K562 (cell line): Measurements from ENCODE around the gene NUP205. TPM values are rescaled to one million over a fixed set of nuclear protein-coding genes. Genes with fewer than 3 reads are reported as not detected.

Experiments
- CBX8 ChIP-seq: fragments of 200-600 bp; sonication (generic); IDR thresholded peaks from 2 replicates; pipeline ENCODE4 v1.6.1; 2012; ENCODE audit warnings: borderline replicate concordance, mixed run types, low read depth, mild to moderate bottlenecking, moderate library complexity, mixed read lengths, low read length, control low read depth, inconsistent platforms; ENCODE audit not compliant: poor library complexity, severe bottlenecking; ENCODE audit errors: extremely low read depth
- CEBPG ChIP-seq, 3 experiments: fragments of 200-800 bp in 1 of 3; sonication (Bioruptor generic) in 1 of 3; sonication (generic) in 1 of 3; formaldehyde crosslinking in 1 of 3; IDR thresholded peaks in 2 of 3; conservative IDR thresholded peaks in 1 of 3; 2 replicates each; pipeline versions ENCODE4 v1.6.1 to v1.8.0; 2016 to 2022; ENCODE audit warnings: missing compliant biosample characterization in 2 of 3, missing genetic modification characterization in 2 of 3, mild to moderate bottlenecking in 1 of 3, missing genetic modification reagents in 1 of 3
- DPF2 ChIP-seq: fragments of 450-650 bp; IDR thresholded peaks from 2 replicates; pipeline ENCODE4 v1.6.1; 2016
- MAZ ChIP-seq, 2 experiments: fragments of 450-650 bp in 1 of 2; sonication (generic) in 1 of 2; formaldehyde crosslinking; IDR thresholded peaks in 1 of 2; conservative IDR thresholded peaks in 1 of 2; 2 replicates each; pipeline versions ENCODE4 v1.4.0 to v1.5.0; 2020; ENCODE audit warnings: mild to moderate bottlenecking in 1 of 2, missing genetic modification reagents in 1 of 2
- NFIX ChIP-seq: fragments of 250-450 bp; sonication (Bioruptor Pico); IDR thresholded peaks from 2 replicates; pipeline ENCODE4 v1.4.0; 2020; ENCODE audit warnings: low read depth, mild to moderate bottlenecking, moderate library complexity
- NR3C1 ChIP-seq: sonication (generic); formaldehyde crosslinking; IDR thresholded peaks from 2 replicates; pipeline ENCODE4 v1.8.1; 2022; ENCODE audit warnings: missing genetic modification reagents
- RHOXF2B ChIP-seq: fragments of 250-450 bp; sonication (Bioruptor Pico); conservative IDR thresholded peaks from 2 replicates; pipeline ENCODE4 v1.5.1; 2021
- SMARCC2 ChIP-seq: fragments of 450-650 bp; IDR thresholded peaks from 2 replicates; pipeline ENCODE4 v1.6.1; 2017; ENCODE audit warnings: antibody characterized with exemption, moderate library complexity, mild to moderate bottlenecking, low read depth
- SRSF3 ChIP-seq: fragments of 200-400 bp; formaldehyde crosslinking; IDR thresholded peaks from 2 replicates; pipeline ENCODE4 v1.6.1; 2016; ENCODE audit warnings: mild to moderate bottlenecking, low read length, moderate library complexity; ENCODE audit not compliant: insufficient read depth
- SRSF9 ChIP-seq: fragments of 200-400 bp; formaldehyde crosslinking; IDR thresholded peaks from 2 replicates; pipeline ENCODE4 v1.6.1; 2017; ENCODE audit warnings: low read depth, low read length, borderline replicate concordance
- TFAM ChIP-seq: fragments of 250-450 bp; sonication (Bioruptor Pico); conservative IDR thresholded peaks from 2 replicates; pipeline ENCODE4 v1.5.0; 2021; ENCODE audit warnings: mild to moderate bottlenecking, moderate library complexity
- ZKSCAN3 ChIP-seq: fragments of 250-450 bp; sonication (Bioruptor Pico); IDR thresholded peaks from 2 replicates; pipeline ENCODE4 v1.4.0; 2020
- ZNF140 ChIP-seq: fragments of 250-450 bp; sonication (Bioruptor Pico); IDR thresholded peaks from 2 replicates; pipeline ENCODE4 v1.8.0; 2021; ENCODE audit warnings: moderate library complexity, mild to moderate bottlenecking, inconsistent platforms
- polyA plus RNA-seq, 8 experiments: library from polyadenylated mRNA; depleted of rRNA in 4 of 8; stranded (reverse) in 5 of 8; unstranded in 3 of 8; fragments of >200 nt; fragmentation: Nextera tagmentation in 2 of 8; fragmentation: Illumina TruSeq in 1 of 8; extraction: Ambion mirVana in 2 of 8; extraction: Trizol in 1 of 8; gene quantifications; 2 replicates each; pipeline versions ENCODE4 v1.2.1 to v1.2.3, GENCODE V29; 2011 to 2014; ENCODE audit warnings: inconsistent platforms in 1 of 8, missing spikeins in 1 of 8
- total RNA-seq, 7 experiments: library from RNA; depleted of rRNA in 6 of 7; stranded (reverse); fragments of >200 nt in 6 of 7; fragmentation: Illumina TruSeq in 2 of 7; extraction: Trizol in 2 of 7; gene quantifications; 2 replicates each; pipeline versions ENCODE4 v1.2.1 to v1.2.3, GENCODE V29; 2011 to 2021; ENCODE audit warnings: low replicate concordance in 1 of 7
- TF ChIP-seq, protein P1 (sequence below): fragments of 250-450 bp; sonication (Bioruptor Pico); IDR thresholded peaks from 2 replicates; pipeline ENCODE4 v1.5.1; 2021; ENCODE audit warnings: mild to moderate bottlenecking
- TF ChIP-seq, protein P2 (sequence below): sonication (generic); formaldehyde crosslinking; IDR thresholded peaks from 2 replicates; pipeline ENCODE4 v1.5.0; 2020; ENCODE audit warnings: missing genetic modification reagents
- TF ChIP-seq, protein P3 (sequence below): fragments of 450-650 bp; conservative IDR thresholded peaks from 2 replicates; pipeline ENCODE4 v1.6.1; 2016; ENCODE audit warnings: missing genetic modification characterization, low read depth, mild to moderate bottlenecking, missing compliant biosample characterization, moderate library complexity
- TF ChIP-seq, protein P4 (sequence below): fragments of 150-350 bp; conservative IDR thresholded peaks from 2 replicates; pipeline ENCODE4 v1.6.1; 2014; ENCODE audit warnings: low read length
- TF ChIP-seq, protein P5 (sequence below), 2 experiments: IDR thresholded peaks; 2 replicates each; pipeline ENCODE4 v1.6.1; 2011; ENCODE audit warnings: borderline replicate concordance in 1 of 2, control low read depth in 1 of 2, low read depth in 1 of 2, low read length in 1 of 2, mild to moderate bottlenecking in 1 of 2, mixed read lengths in 1 of 2, moderate library complexity in 1 of 2; ENCODE audit not compliant: insufficient read depth in 1 of 2, insufficient read length in 1 of 2, poor library complexity in 1 of 2, severe bottlenecking in 1 of 2; ENCODE audit errors: extremely low read depth in 1 of 2

Gene NUP205
- total and polyA plus RNA-seq, 9 of the 15 experiments (the other 6 are each of a cell fraction or from before 2014, with no cell fraction given): 101 to 282 (median 193) TPM

DNA sequence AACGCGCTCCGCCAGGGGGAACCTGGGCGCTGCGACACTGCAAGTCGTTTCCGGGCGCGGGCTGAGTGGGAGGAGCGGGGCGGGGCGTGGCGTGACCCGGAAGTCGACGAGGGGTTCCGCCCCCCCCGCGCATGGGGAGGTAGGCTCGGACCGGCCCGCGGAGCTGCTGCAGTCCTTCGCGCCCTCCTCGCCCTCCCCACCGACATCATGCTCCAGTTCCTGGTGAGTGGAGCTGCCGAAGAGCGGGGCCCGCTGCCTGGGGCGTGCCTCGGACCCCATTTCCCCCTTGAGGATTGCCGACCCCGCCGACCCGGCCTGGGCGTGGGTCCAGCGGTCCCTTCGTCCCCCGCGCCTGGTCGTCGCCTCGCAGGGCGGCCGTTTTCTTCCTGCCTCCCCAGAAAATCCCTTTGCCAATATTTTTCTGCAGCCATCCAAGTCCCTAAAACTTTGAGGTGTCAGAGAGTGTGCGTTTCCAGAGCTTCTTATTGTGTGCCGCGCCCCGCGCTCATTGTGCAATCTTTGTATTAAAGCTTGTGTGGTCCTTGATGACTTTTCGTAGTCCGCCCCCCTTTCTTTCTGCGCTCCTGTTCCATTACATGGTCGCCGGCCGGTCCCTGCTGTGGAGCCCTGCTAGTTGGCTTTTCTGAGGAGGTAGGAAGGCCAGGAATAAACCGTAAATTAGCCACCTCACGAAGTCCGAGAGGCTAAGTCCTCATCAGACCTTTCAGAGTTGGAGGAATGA, 104.8 kb downstream of the NUP205 start, which contains the start of gene STMP1 (continued):
- TF ChIP-seq, protein P1, sequence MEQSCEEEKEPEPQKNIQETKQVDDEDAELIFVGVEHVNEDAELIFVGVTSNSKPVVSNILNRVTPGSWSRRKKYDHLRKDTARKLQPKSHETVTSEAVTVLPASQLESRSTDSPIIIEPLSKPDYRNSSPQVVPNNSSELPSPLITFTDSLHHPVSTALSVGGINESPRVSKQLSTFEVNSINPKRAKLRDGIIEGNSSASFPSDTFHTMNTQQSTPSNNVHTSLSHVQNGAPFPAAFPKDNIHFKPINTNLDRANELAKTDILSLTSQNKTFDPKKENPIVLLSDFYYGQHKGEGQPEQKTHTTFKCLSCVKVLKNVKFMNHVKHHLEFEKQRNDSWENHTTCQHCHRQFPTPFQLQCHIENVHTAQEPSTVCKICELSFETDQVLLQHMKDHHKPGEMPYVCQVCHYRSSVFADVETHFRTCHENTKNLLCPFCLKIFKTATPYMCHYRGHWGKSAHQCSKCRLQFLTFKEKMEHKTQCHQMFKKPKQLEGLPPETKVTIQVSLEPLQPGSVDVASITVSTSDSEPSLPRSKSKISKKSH (CRISPR knock-in tag): no peak
- TF ChIP-seq TFAM (CRISPR knock-in tag) (no peak), SRSF3 (0 out of 2 replicates have a peak, but pooled peaks have one; percentile 66), ZKSCAN3 (CRISPR knock-in tag) (no peak), CBX8 (no peak), MAZ (CRISPR knock-in tag; conservative IDR thresholded peaks at IDR 0.05 in 1 of 2, IDR thresholded peaks at IDR 0.05 in 1 of 2) (peak; percentile 99), ZNF140 (CRISPR knock-in tag) (no peak), NR3C1 (CRISPR knock-in tag) (peak; percentile 91; the same call in 1 of the 2 replicates), SMARCC2 (no peak), SRSF9 (no peak), NFIX (no peak), CEBPG (CRISPR knock-in tag; IDR thresholded peaks at IDR 0.05) (peak; percentile 93), CEBPG (tag; conservative IDR thresholded peaks at IDR 0.05 in 1 of 2, IDR thresholded peaks at IDR 0.05 in 1 of 2) (peak; percentile 83 to 95), DPF2 (no peak), RHOXF2B (CRISPR knock-in tag) (no peak)
- TF ChIP-seq, protein P2, sequence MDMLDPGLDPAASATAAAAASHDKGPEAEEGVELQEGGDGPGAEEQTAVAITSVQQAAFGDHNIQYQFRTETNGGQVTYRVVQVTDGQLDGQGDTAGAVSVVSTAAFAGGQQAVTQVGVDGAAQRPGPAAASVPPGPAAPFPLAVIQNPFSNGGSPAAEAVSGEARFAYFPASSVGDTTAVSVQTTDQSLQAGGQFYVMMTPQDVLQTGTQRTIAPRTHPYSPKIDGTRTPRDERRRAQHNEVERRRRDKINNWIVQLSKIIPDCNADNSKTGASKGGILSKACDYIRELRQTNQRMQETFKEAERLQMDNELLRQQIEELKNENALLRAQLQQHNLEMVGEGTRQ (CRISPR knock-in tag): peak; percentile 25; the same call in 1 of the 2 replicates
- TF ChIP-seq, protein P3, sequence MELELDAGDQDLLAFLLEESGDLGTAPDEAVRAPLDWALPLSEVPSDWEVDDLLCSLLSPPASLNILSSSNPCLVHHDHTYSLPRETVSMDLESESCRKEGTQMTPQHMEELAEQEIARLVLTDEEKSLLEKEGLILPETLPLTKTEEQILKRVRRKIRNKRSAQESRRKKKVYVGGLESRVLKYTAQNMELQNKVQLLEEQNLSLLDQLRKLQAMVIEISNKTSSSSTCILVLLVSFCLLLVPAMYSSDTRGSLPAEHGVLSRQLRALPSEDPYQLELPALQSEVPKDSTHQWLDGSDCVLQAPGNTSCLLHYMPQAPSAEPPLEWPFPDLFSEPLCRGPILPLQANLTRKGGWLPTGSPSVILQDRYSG (tag): no peak
- TF ChIP-seq, protein P4, sequence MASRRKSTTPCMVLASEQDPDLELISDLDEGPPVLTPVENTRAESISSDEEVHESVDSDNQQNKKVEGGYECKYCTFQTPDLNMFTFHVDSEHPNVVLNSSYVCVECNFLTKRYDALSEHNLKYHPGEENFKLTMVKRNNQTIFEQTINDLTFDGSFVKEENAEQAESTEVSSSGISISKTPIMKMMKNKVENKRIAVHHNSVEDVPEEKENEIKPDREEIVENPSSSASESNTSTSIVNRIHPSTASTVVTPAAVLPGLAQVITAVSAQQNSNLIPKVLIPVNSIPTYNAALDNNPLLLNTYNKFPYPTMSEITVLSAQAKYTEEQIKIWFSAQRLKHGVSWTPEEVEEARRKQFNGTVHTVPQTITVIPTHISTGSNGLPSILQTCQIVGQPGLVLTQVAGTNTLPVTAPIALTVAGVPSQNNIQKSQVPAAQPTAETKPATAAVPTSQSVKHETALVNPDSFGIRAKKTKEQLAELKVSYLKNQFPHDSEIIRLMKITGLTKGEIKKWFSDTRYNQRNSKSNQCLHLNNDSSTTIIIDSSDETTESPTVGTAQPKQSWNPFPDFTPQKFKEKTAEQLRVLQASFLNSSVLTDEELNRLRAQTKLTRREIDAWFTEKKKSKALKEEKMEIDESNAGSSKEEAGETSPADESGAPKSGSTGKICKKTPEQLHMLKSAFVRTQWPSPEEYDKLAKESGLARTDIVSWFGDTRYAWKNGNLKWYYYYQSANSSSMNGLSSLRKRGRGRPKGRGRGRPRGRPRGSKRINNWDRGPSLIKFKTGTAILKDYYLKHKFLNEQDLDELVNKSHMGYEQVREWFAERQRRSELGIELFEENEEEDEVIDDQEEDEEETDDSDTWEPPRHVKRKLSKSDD: 0 out of 2 replicates have a peak, but pooled peaks have one; percentile 52
- TF ChIP-seq, protein P5, sequence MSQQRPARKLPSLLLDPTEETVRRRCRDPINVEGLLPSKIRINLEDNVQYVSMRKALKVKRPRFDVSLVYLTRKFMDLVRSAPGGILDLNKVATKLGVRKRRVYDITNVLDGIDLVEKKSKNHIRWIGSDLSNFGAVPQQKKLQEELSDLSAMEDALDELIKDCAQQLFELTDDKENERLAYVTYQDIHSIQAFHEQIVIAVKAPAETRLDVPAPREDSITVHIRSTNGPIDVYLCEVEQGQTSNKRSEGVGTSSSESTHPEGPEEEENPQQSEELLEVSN (IDR thresholded peaks at IDR 0.05; ENCODE audit: borderline replicate concordance in 1 of 2, extremely low read depth in 1 of 2, insufficient read depth in 1 of 2, insufficient read length in 1 of 2, low read depth in 1 of 2, low read length in 1 of 2, poor library complexity in 1 of 2, severe bottlenecking in 1 of 2): peak; percentile 88 to 93
